HL-60 (cell line): ENCODE measurements around the gene CST9.

Source experiments
- DNase-seq, 2 experiments: peaks; one replicate each; pipeline ENCODE4 v3.0.0-alpha.2; 2010 to 2020; ENCODE audit warnings: low read depth in 1 of 2, low spot score in 1 of 2
- H3K27ac ChIP-seq: fragments of 250-450 bp; sonication (Bioruptor Pico); replicated peaks from 2 replicates; pipeline ENCODE4 v1.5.1; 2020; ENCODE audit warnings: mild to moderate bottlenecking, moderate library complexity
- H3K27me3 ChIP-seq: fragments of 250-450 bp; sonication (Bioruptor Pico); 2 replicates; pipeline ENCODE4 v1.5.1; 2021; ENCODE audit warnings: mild to moderate bottlenecking, moderate library complexity; ENCODE audit not compliant: insufficient read depth, poor library complexity, severe bottlenecking
- H3K4me3 ChIP-seq: replicated peaks from 2 replicates; pipeline ENCODE4 v1.5.1; 2011; ENCODE audit warnings: mild to moderate bottlenecking, control low read depth, low read length; ENCODE audit not compliant: insufficient read depth
- GABPA ChIP-seq: IDR thresholded peaks from 2 replicates; pipeline ENCODE4 v1.6.1; 2012; ENCODE audit warnings: low read depth
- POLR2AphosphoS5 ChIP-seq: IDR thresholded peaks from 2 replicates; pipeline ENCODE4 v1.6.1; 2012; ENCODE audit warnings: low read depth
- REST ChIP-seq: IDR thresholded peaks from 2 replicates; pipeline ENCODE4 v1.6.1; 2012; ENCODE audit warnings: low read depth; ENCODE audit not compliant: insufficient replicate concordance
- SPI1 ChIP-seq: IDR thresholded peaks from 2 replicates; pipeline ENCODE4 v1.6.1; 2012; ENCODE audit warnings: low read depth, mild to moderate bottlenecking, borderline replicate concordance
- TF ChIP-seq, protein P1 (sequence below): IDR thresholded peaks from one replicate; pipeline ENCODE4 v1.5.1; 2011; ENCODE audit warnings: low read length, control low read depth, inconsistent platforms; ENCODE audit not compliant: insufficient read depth

CST9 gene

DNA sequence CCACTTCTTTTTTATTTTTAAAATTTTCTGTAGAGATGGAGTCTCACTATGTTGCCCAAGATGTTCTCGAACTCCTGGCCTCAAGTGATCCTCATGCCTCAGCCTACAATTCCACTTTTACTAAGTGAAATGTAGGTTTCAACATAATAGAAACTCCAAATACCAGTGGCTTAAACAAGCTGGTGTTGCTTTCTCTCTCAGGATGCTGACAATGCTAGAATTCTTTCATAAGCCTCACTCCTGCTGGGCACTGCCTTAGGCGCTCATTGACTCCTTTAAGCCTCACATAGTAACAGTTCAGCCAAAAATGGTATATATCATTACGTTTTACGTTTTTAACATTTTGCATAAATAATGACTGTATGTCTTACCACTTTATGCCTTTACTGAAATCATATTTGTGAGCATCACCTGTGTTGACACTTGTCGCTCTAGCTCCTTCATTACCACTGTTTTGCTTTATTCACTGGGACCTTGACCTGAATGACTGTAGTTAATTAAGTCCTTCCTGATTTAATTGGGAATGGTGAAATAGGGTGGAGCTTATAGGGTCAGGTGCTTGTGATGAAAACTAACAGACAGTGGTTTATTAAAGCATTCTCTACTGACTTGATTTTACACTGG, 3.9 kb upstream of the CST9 start:
- no peak overlapping the region for H3K27ac ChIP-seq
- TF ChIP-seq SPI1: no peak
- TF ChIP-seq POLR2AphosphoS5: no peak
- TF ChIP-seq GABPA: no peak
- TF ChIP-seq, protein P1, sequence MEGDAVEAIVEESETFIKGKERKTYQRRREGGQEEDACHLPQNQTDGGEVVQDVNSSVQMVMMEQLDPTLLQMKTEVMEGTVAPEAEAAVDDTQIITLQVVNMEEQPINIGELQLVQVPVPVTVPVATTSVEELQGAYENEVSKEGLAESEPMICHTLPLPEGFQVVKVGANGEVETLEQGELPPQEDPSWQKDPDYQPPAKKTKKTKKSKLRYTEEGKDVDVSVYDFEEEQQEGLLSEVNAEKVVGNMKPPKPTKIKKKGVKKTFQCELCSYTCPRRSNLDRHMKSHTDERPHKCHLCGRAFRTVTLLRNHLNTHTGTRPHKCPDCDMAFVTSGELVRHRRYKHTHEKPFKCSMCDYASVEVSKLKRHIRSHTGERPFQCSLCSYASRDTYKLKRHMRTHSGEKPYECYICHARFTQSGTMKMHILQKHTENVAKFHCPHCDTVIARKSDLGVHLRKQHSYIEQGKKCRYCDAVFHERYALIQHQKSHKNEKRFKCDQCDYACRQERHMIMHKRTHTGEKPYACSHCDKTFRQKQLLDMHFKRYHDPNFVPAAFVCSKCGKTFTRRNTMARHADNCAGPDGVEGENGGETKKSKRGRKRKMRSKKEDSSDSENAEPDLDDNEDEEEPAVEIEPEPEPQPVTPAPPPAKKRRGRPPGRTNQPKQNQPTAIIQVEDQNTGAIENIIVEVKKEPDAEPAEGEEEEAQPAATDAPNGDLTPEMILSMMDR: no peak
- TF ChIP-seq REST: no peak
- no peaks in the 10 kb centered on the region for H3K27me3 ChIP-seq
- no peak for DNase-seq
- H3K4me3 ChIP-seq: no peak overlapping the region

GRCh38 chr20:23608251-23608846, 2.6 kb upstream of the CST9 start:
- Histone ChIP-seq H3K27ac (no peak overlapping the region), H3K27me3 (no peaks in the 10 kb centered on the region), H3K4me3 (no peak overlapping the region)
- TF ChIP-seq SPI1 (no peak), REST (no peak), POLR2AphosphoS5 (no peak), GABPA (no peak)
- TF ChIP-seq, protein P1: no peak
- no peak for DNase-seq

GRCh38 chr20:23607497-23608245, 2.0 kb upstream of the CST9 start:
- H3K4me3 ChIP-seq: no peak overlapping the region
- no peaks in the 10 kb centered on the region for H3K27me3 ChIP-seq
- DNase-seq: no peak
- H3K27ac ChIP-seq: no peak overlapping the region
- TF ChIP-seq GABPA (no peak), REST (no peak), POLR2AphosphoS5 (no peak), SPI1 (no peak)
- TF ChIP-seq, protein P1: no peak
